Measurements from ENCODE around the gene ANKRD11.

ANKRD11 gene

GRCh38 chr16:89326721-89327120, 163.6 kb downstream of the ANKRD11 start:
- DNase-seq (ENCODE audit: insufficient read length, low spot score) (no peak), FAIRE-seq (no peak)
- TF ChIP-seq, protein P1, sequence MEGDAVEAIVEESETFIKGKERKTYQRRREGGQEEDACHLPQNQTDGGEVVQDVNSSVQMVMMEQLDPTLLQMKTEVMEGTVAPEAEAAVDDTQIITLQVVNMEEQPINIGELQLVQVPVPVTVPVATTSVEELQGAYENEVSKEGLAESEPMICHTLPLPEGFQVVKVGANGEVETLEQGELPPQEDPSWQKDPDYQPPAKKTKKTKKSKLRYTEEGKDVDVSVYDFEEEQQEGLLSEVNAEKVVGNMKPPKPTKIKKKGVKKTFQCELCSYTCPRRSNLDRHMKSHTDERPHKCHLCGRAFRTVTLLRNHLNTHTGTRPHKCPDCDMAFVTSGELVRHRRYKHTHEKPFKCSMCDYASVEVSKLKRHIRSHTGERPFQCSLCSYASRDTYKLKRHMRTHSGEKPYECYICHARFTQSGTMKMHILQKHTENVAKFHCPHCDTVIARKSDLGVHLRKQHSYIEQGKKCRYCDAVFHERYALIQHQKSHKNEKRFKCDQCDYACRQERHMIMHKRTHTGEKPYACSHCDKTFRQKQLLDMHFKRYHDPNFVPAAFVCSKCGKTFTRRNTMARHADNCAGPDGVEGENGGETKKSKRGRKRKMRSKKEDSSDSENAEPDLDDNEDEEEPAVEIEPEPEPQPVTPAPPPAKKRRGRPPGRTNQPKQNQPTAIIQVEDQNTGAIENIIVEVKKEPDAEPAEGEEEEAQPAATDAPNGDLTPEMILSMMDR (IDR thresholded peaks at IDR 0.05; ENCODE audit: insufficient read depth, missing control alignments): no peak

- DNase-seq (ENCODE audit: insufficient read length, low spot score) (no peak), FAIRE-seq (no peak)
- TF ChIP-seq, protein P1 (IDR thresholded peaks at IDR 0.05; ENCODE audit: insufficient read depth, missing control alignments): no peak
These were observed 164.4 kb downstream of the ANKRD11 start for GRCh38 chr16:89325861-89326471.

GRCh38 chr16:89324056-89325010, 166.0 kb downstream of the ANKRD11 start:
- no peak for FAIRE-seq
- TF ChIP-seq, protein P1 (IDR thresholded peaks at IDR 0.05; ENCODE audit: insufficient read depth, missing control alignments): no peak
- no peak for DNase-seq (ENCODE audit: insufficient read length, low spot score)

GRCh38 chr16:89323120-89323960, 167.0 kb downstream of the ANKRD11 start:
- FAIRE-seq: no peak
- no peak for DNase-seq (ENCODE audit: insufficient read length, low spot score)
- TF ChIP-seq, protein P1 (IDR thresholded peaks at IDR 0.05; ENCODE audit: insufficient read depth, missing control alignments): no peak

DNA sequence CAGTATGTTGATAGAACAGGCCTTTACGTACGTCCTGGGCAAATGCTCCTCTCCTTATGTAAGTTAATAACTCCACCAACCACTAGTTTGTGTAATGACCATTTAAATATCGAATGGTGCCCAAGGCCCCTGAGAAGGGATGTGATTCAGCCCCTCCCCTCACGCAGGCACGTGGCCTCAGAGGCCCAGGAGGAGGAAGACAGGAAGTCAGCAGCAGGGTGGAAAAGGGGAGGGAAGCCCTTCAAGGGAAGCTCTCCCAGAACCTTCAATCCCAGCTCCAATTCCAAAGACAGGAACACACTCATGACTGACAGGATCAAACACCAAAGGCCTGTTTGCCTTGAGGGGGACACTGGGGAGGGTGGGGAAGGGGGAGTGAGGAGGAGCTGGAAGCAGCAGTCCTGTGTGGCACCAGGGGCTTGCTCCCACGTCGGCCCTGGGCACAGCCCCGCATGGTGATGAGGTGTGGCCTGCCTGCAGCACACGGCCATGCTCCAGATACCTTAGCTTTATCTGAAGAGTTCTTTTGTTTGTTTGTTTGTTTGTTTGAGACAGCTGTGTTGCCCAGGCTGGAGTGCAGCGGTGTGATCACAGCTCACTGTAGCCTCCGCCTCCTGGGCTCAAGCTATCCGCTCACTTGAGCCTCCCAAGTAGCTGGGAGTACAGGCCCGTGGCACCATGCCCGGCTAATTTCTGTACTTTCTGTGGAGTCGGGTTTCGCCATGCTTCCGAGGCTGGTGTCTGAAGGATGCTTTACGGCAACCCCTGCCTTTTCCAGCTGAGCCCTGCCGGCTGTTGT, 167.8 kb downstream of the ANKRD11 start:
- FAIRE-seq (no peak), DNase-seq (ENCODE audit: insufficient read length, low spot score) (no peak)
- TF ChIP-seq, protein P1 (IDR thresholded peaks at IDR 0.05; ENCODE audit: insufficient read depth, missing control alignments): no peak

DNA sequence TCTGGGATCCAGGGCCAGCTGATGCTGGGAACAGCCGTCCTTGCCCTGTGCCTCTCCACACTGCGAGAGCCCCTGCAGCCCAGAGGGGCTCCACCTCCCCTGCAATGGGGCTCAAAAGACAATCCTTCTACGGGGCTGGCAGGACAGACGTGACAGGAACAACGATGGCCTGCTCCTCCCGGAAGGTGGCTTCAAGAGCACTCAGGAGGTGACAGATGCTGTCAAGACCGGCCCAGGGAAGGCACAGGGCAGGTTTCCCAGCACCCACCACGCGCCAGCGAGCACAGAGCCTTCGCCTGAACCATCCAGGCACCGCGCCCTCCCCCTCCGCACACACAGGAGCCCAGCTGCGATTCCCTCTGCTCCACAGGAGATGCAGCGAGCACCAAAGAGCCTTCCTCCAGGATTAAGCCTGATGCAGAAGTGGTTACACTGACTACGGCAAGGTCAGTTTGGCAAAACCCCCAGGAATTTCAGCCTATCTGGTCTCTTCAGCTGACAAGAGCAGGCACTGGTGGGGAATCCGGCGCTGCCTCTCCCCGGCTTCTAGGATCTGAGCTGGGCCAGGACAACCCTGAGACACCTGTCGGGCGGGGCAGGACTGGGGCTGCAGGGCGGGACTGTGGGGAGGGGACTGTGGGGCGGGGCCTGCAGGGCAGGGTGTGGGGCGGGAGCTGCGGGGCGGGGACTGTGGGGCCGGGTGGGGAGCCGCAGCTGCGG, 169.4 kb downstream of the ANKRD11 start:
- TF ChIP-seq, protein P1 (IDR thresholded peaks at IDR 0.05; ENCODE audit: insufficient read depth, missing control alignments): no peak
- no peak for DNase-seq (ENCODE audit: insufficient read length, low spot score)
- FAIRE-seq: no peak

Measured in D721Med (cell line).